HG03095 (cell line): Measurements from ENCODE around the gene CNPPD1.

Experiments used
- ATAC-seq: cut with Tn5 transposase; IDR thresholded peaks from one replicate; pipeline ENCODE4 v1.9.1; 2021; ENCODE audit warnings: moderate library complexity; ENCODE audit not compliant: unreplicated experiment

The CNPPD1 gene

DNA sequence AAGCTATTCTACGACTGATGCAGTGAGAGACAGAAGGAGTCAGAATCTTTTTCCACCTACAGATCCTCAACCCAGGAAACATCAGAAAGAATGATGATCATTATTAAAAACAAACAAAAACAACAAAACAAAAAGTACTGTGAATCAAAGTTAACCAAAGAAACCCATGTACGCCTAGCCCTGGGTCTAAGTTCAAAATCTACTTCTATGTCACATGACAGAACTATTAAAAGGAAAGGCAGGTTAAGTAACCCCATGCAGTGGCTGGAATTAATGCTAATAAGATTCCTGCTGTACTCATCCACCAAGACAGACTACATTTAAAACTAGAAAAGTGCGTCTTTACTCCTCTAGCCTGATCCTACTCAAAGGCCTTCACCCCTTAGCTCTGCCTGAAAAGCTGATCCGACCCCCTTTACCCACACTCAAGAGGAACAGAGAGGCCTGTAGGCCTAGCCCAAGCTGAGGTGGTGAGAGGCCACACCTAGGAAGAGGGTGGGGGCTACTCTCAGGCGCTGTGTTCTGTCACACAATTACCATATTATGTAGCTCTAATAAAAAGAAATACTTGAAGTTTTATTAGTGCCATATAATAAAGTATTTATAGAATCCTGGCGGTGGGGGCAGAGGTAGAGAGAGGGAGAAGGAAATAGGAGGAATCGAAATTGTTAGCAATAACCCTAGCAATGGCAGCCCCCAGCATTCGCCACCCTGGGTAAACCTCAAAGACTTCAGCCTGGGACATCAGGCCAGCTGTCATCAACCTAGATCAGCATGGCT, 53.2 kb downstream of the CNPPD1 start:
- no peak for ATAC-seq

DNA sequence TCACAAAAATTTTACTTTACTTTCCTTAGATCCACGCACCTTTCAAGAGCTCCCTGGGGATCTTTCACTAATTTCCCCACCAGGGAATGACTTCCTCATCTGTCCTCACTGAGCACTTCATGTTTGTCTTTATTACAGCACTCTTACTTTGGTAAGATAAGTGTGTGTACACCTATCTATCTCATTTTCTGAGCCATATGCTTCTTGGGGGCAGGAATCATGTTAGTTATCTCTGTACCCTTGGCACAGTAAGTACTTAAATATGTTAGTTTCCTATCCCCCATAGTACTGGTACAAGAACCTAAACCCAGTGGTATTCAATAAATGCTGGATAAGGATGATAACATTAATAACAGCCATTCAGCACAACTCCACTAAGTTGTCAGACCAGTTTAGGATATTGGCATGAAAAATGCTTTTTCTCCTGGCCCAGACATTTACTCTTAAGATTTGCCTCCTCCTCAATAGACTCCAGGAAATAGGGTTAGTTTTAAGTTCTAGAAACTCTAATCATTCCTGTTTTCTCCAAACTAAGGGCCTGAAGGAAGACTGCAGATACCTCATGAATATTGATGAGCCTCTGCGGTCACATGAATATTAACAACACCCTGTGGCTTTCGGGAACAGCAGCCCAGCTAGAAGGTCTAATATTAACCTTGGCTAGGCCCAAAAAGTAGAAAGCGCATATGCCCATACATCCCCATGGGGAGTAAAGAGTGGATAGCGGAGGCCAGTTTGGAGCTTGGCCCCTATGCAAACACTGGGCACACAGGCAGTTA, 54.3 kb downstream of the CNPPD1 start:
- no peak for ATAC-seq
